GM18511 (cell line): ENCODE data around the gene SMG6.

Experiments used
- ATAC-seq: cut with Tn5 transposase; IDR thresholded peaks from one replicate; pipeline ENCODE4 v1.9.1; 2021; ENCODE audit warnings: mild to moderate bottlenecking, moderate library complexity; ENCODE audit not compliant: unreplicated experiment

SMG6 gene

DNA sequence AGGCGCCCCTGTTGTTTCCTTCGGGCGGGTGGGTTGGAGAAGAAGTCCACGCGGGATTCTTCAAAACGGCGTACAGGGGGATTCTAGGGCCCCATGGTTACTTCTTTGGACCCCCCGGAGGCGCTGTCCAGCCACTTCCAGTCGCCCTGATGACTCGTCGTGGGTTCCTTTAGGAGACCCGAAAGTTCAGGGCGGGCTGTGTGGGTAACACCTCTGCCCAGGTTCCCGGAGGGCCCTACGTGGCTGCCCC is 249.4 kb downstream of the SMG6 start:
- ATAC-seq = no peak

- ATAC-seq = no peak
Observed at GRCh38 chr17:2053380-2054261, 250.0 kb downstream of the SMG6 start.

- no peak for ATAC-seq
Observed at GRCh38 chr17:2051933-2052559, 251.5 kb downstream of the SMG6 start.

DNA sequence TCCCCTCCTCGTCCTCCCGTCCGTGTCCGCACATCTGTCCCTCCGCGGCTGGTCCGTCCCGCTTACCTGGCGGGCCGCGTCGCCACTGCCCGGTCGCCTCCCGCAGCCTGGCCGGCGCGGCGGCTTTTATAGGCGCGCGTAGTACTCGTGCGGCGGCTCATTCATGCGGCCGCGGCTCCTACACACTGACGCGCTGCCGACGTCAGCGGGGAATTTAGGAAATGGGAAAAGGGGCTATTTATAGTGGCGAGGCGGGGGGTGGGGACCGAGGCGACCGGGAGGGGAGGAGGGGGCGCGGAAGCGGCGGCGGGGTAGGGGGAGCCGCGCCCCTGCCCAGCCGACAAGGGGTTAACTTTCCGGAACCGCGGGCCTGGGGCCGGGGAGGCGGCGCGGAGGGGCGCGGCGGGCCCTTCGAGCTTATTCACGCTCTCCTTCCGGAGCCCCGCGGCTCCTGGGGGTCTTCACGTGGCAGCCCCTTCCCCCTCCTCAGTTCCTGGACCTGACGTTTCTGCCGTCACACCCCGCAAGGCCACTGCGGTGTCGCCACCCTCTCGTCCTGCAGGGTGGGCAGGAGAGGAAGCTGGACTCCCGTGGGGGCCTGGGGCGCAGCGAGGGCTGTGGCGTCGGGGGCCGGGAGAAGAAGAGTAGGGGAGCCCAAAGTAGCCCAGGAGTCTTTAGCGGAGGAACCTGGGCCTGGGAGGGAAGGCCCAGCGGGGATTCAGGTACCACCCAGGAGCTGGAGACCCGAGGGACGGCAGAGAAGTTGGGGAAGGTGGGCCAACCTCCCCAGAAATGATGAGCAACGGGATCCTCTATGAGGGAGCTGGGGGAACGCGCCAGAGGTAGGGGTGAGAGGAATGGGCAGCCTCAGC is 252.3 kb downstream of the SMG6 start:
- ATAC-seq = no peak

GRCh38 chr17:2050300-2051060 is 253.1 kb downstream of the SMG6 start:
- ATAC-seq = peak; percentile 18

DNA sequence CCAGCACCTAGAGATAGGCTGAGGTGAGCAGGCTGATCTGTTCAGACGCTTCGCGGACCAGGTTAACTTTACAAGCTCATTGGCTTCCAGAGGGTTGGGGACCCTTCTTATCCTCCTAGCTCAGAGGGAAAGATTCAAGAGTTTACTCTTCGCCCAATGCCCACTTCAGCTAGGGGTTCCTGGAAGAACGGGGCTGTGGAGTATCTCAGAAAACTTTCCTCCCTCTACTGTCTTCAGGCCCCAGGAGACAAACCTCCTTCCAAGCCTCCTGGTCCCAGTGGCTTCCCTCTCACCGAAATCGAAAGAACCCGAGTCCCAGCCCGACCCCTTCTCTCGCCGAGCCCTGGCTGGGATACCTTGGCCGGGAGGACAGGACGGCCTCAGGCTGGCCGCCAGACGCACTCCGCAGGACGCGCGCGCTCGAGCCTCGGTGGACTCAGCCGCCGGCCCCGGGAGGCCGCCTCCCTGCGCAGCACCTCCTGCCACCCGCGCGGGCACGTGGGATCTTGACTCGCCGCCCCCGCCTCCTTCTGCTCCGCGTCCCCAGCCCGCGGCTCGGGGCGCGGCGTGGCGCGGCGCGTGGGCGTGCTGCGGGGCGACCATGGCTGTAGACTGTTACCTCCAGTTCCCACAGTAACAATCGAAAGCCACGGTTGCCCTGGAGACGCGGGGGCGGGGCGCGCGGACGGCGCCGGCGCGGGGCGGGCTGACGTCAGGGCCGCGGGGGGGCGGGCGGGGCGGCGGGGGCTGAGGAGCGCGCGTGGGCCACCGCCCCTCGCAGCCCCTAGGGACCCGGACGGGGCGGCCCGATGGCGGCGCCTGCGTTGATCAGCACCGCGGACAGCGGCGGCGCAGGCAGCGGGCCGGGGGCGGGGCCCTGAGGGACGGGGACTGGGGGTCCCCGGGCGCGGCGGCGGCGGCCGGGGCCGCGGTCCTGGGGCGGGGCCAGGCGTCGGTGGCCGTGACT is 254.0 kb downstream of the SMG6 start:
- ATAC-seq = peak; percentile 55

- ATAC-seq = no peak
Observed at GRCh38 chr17:2048805-2049204, 254.8 kb downstream of the SMG6 start.

GRCh38 chr17:2047590-2047989 is 256.0 kb downstream of the SMG6 start:
- no peak for ATAC-seq

DNA sequence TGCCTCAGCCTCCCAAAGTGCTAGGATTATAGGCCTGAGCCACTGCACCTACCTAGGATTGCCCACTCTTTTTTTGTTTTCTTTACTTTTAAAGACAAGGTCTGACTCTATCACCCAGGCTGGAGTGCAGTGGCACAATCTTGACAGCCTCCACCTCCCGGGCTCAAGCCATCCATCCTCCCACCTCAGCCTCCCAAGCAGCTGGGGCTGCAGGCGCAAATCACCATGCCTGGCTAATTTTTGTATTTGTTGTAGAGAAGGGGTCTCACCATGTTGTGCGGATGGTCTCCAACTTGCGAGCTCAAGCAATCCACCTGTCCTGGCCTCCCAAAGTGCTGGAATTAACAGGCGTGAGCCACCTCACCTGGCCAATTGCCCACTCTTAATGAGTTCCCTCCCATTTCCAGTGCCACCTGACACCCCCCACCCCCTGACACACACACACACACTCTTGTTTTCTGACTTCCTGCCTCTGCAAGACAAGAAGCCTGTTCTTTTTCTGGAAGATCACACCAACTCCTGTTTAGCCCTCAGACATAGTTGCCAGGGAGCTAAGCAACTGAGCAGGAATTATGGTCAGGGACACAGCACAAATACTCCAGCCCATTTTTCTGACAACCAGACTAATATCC is 259.2 kb downstream of the SMG6 start:
- ATAC-seq = no peak

DNA sequence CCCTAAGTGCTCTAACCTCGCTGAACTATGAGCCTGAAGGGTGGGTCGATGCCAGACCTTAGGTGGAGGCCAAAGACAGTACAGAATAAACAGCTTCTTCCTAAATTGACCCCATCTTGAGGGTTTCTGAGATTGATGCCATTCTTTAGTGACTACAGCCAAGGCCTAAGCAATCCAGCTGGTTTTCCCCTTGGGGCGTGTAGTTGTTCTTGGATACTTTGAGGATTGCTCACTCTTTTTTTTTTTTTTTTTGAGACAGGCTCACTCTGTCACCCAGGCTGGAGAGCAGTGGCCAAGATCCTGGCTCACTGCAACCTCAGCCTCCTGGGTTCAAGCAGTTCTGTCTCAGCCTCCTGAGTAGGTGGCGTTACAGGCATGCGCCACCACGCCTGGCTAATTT is 259.8 kb downstream of the SMG6 start:
- no peak for ATAC-seq

- ATAC-seq = no peak
Observed at GRCh38 chr17:2042933-2043332, 260.7 kb downstream of the SMG6 start.

- no peak for ATAC-seq
Observed at GRCh38 chr17:2042390-2042847, 261.2 kb downstream of the SMG6 start.

- ATAC-seq = peak; percentile 95
Observed at GRCh38 chr17:2041561-2042389, 261.8 kb downstream of the SMG6 start, which contains the start of gene OVCA2. OVCA2 (plus strand) TSS chr17:2042022; CDS start chr17:2042048, 26 bp downstream.

DNA sequence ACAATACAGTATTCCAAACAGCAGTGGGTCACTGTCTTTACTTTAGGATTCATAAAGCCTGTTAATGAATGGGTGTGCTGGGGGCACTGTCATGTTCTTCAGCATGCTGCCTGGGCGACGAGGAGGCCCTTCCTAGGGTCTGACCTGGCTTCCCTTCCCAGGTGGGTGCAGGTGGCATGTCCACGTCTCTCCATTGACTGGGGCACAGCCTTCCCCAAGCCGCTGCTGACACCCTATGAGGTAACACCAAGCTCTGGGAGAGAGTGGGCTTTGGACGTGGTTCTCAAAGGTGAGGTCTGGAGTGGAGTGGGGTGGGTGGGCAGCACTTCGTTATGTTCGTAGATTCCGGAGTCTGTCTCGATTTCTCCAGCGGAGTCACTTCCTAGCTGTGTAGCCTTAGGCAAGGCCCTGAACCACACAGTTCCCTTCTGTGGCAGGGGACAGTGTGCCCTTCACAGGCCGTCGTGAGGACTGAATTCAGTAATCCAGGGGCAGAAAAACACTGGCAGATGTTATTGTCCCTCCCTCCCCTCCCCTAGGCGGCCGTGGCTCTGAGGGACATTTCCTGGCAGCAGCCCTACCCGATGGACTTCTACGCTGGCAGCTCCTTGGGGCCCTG is 262.5 kb downstream of the SMG6 start:
- ATAC-seq = no peak

DNA sequence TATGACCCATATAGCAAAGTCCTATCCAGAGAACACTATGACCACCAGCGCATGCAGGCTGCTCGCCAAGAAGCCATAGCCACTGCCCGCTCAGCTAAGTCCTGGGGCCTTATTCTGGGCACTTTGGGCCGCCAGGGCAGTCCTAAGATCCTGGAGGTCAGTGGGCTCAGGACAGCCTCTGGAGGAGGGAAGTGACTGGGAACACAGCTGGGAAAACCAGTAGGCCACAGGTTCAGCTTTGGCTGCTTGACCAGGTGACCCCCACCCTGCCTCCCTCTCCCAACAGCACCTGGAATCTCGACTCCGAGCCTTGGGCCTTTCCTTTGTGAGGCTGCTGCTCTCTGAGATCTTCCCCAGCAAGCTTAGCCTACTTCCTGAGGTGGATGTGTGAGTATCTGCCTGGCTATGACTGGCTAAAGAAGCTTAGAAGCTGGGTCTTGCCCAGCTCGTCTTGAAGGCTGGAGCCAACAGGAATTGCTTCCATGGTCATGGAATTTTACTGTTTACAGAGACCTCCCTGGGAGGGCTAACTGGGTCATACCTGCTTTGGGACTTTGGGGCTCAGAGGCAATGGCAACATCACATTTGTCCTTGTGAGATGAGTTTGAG is 263.3 kb downstream of the SMG6 start:
- ATAC-seq = no peak

GRCh38 chr17:2037155-2037554 is 266.4 kb downstream of the SMG6 start:
- ATAC-seq = no peak
